LNCaP clone FGC (cell line): ENCODE results near the gene C17orf100.

ENCODE experiments used
- DNase-seq: peaks from one replicate; pipeline ENCODE4 v3.0.0-alpha.2; 2011; ENCODE audit warnings: low read depth
- H3K4me3 ChIP-seq: 2 replicates; pipeline ENCODE4 v1.5.1; 2011; ENCODE audit warnings: mild to moderate bottlenecking, low read depth, low read length, control low read depth
- CTCF ChIP-seq: IDR thresholded peaks from 2 replicates; pipeline ENCODE4 v1.5.1; 2012; ENCODE audit warnings: mild to moderate bottlenecking; ENCODE audit not compliant: control insufficient read depth, insufficient read depth; ENCODE audit errors: extremely low read depth

Gene C17orf100

GRCh38 chr17:6611231-6611630, 40.3 kb upstream of the C17orf100 start:
- no peak overlapping the region for H3K4me3 ChIP-seq
- TF ChIP-seq CTCF, result no peak
- DNase-seq, result no peak

GRCh38 chr17:6623941-6624340, 27.6 kb upstream of the C17orf100 start:
- DNase-seq, result no peak
- TF ChIP-seq CTCF, result no peak
- no peak overlapping the region for H3K4me3 ChIP-seq

- no peak overlapping the region for H3K4me3 ChIP-seq
- DNase-seq, result no peak
- no peak for TF ChIP-seq CTCF
Observed at GRCh38 chr17:6626616-6627015, 24.9 kb upstream of the C17orf100 start.

- TF ChIP-seq CTCF, result no peak
- no peak overlapping the region for H3K4me3 ChIP-seq
- DNase-seq, result no peak
Observed at GRCh38 chr17:6627019-6627418, 24.5 kb upstream of the C17orf100 start.

GRCh38 chr17:6630390-6630789, 21.2 kb upstream of the C17orf100 start:
- DNase-seq, result no peak
- no peak for TF ChIP-seq CTCF
- no peak overlapping the region for H3K4me3 ChIP-seq

GRCh38 chr17:6632530-6632929, 19.0 kb upstream of the C17orf100 start:
- no peak for DNase-seq
- no peak for TF ChIP-seq CTCF
- H3K4me3 ChIP-seq, result no peak overlapping the region

- no peak overlapping the region for H3K4me3 ChIP-seq
- no peak for TF ChIP-seq CTCF
- no peak for DNase-seq
Observed at GRCh38 chr17:6633263-6633662, 18.3 kb upstream of the C17orf100 start.
